HG03575 (cell line): ENCODE measurements around the gene AK2.
"Not testable (repeated sequence)": the region's sequence is repeated elsewhere in the genome, so short reads cannot be mapped to it uniquely, and the experiment has no call there.

Source experiments
- ATAC-seq: cut with Tn5 transposase; IDR thresholded peaks from one replicate; pipeline ENCODE4 v1.9.1; 2021; ENCODE audit not compliant: unreplicated experiment, insufficient number of reproducible peaks, low FRiP score; ENCODE audit errors: extremely low read depth

AK2 gene

GRCh38 chr1:33056426-33056825 is 19.7 kb upstream of the AK2 start:
- ATAC-seq: no peak

- no peak for ATAC-seq
Observed at GRCh38 chr1:33055210-33056008, 18.7 kb upstream of the AK2 start.

GRCh38 chr1:33050221-33051076 is 13.8 kb upstream of the AK2 start:
- ATAC-seq: no peak

- no peak for ATAC-seq
Observed at GRCh38 chr1:33049371-33049770, 12.7 kb upstream of the AK2 start.

GRCh38 chr1:33048426-33048825 is 11.7 kb upstream of the AK2 start:
- ATAC-seq: no peak

- no peak for ATAC-seq
Observed at GRCh38 chr1:33047839-33048305, 11.2 kb upstream of the AK2 start.

GRCh38 chr1:33047290-33047689 is 10.6 kb upstream of the AK2 start:
- ATAC-seq: no peak

GRCh38 chr1:33046234-33046633 is 9.6 kb upstream of the AK2 start:
- not testable (repeated sequence) for ATAC-seq

GRCh38 chr1:33045814-33046213 is 9.1 kb upstream of the AK2 start:
- no peak for ATAC-seq

- ATAC-seq: no peak
Observed at GRCh38 chr1:33045246-33045645, 8.6 kb upstream of the AK2 start.

GRCh38 chr1:33043267-33044092 is 6.8 kb upstream of the AK2 start:
- no peak for ATAC-seq

GRCh38 chr1:33042831-33043230 is 6.1 kb upstream of the AK2 start:
- ATAC-seq: no peak

GRCh38 chr1:33041026-33041425 is 4.3 kb upstream of the AK2 start:
- ATAC-seq: no peak

GRCh38 chr1:33039840-33040239 is 3.2 kb upstream of the AK2 start:
- no peak for ATAC-seq

- ATAC-seq: no peak
Observed at GRCh38 chr1:33036051-33036525, 595 bp downstream of the AK2 start.

GRCh38 chr1:33032126-33032869 is 4.4 kb downstream of the AK2 start:
- ATAC-seq: no peak

GRCh38 chr1:33031506-33031905 is 5.2 kb downstream of the AK2 start:
- no peak for ATAC-seq

- ATAC-seq: no peak
Observed at GRCh38 chr1:33030575-33030974, 6.1 kb downstream of the AK2 start.

GRCh38 chr1:33029921-33030320 is 6.8 kb downstream of the AK2 start:
- ATAC-seq: no peak
